ENCODE data around the gene SLCO2A1. TPM values are rescaled to one million over a fixed set of nuclear protein-coding genes. Genes with fewer than 3 reads are reported as not detected.

Gene SLCO2A1
- polyA plus RNA-seq, 4 donors = 1.6 to 36.7 (median 4.9) TPM

DNA sequence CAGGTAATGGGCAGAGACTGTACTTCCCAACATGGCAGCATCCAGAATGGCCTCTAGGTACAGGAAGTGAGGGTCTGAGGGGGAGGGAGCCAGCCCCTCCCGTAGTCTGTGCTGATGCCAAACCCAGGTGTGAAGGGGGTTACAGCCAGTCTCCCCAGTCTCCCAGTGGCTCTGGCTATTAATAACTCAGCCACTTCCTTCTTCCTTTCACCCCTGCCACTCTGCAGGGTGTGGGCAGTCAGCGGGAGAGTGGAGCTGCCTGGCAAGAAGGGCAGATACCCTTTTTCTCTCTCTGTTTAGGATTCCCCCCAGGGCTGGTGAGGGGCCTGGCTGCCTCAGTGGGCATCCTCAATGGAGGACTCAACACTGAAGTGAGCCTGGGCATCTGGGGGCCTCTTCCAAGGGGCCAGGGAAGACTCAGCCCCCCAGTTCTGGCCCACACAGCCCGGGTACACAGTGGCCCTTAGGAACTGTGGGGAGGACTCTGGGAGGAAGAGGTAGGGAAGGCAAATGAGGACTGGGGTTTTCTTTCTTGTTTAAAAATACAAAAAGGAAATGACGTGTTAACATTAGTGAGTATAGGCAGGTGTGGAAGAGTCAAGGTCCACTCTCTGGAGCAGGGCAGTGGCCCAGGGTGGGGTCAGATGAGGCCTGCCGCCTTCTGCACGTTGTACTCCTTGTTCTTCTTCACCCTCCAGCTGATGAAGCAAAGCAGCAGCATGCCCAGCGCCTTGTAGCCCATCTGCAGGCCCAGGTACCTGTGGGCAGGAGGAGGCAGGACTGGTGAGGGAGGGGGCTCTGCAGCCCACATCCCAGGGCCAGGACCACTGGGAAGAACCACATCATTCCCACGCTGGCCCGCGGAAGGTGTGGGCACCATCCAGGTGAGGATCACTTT lies 95.4 kb downstream of the SLCO2A1 start:
- H3K36me3 ChIP-seq (ENCODE audit: control insufficient read depth in 3 of 3, insufficient read depth in 2 of 3, low read depth in 1 of 3, low read length in 3 of 3) = peaks cover 0 to 2% (median 0%) of the 10 kb centered on the region in 3 donors
- peaks cover 5 to 17% (median 10%) of the 10 kb centered on the region in 3 donors for H3K4me1 ChIP-seq (ENCODE audit: control insufficient read depth in 3 of 3, insufficient read depth in 2 of 3, low read depth in 1 of 3, low read length in 2 of 3)
- no peaks in the 10 kb centered on the region for H3K9me3 ChIP-seq (ENCODE audit: control insufficient read depth in 2 of 2, insufficient read depth in 1 of 2, low read depth in 1 of 2, low read length in 1 of 2)
- FAIRE-seq = no peak
- no peak overlapping the region for H3K4me3 ChIP-seq (ENCODE audit: low read depth in 1 of 3, low read length in 3 of 3)
- H3K27me3 ChIP-seq (ENCODE audit: control insufficient read depth in 3 of 3, insufficient read depth in 3 of 3, low read length in 3 of 3) = no peaks in the 10 kb centered on the region
- DNase-seq = peak; percentile 76 to 93
- H3K27ac ChIP-seq (ENCODE audit: low read depth in 1 of 3, low read length in 2 of 3) = peak overlapping the region; percentile 60 to 92 (median 89)
- WGBS, 3 donors = 38 to 62% (median 49%) methylated on average over 10 of the region's 10 CpGs

DNA sequence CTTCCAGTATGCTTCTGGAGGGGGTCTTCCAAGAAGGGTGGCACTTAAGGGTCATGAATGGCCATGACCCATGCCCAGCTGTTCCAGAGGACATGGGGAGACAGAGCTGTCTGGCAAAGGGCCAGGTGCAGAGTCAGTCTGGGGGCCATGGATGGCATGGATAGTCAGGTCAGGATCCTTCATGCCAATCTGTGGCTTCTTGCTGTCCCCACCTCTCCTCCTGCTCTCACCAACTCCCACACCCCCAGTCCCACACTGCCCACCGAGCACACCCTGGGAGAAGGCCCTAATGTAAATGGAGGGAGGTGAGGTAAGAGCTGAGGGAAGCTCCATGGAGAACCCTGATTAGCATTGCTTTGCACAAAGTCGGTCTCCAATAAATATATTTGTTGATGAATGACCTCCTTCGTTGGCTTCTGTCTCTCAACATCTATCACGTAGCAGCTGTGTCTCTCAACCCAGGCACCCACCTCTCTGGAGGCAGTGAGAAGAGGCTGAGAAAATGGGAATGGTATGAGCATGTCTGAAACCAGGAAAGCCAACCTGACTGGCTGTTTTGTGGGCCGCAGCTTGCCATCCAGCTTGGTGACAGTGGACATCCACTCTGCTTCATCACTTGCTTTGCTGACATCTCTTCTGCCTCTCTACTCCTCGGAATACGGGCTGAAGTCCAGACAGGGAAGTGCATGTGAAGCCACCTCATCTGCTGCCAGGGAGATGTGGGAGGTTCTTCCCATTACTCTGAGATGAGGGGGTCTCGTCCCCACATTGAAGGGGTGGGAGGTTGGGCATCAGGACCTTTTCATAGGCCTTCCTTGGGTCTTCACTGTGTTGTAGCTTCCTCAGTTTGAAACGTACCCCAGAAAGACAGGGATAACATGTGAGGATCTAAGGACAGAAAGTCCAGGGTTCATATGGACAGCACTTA lies 96.4 kb downstream of the SLCO2A1 start:
- peaks cover 5 to 18% (median 10%) of the 10 kb centered on the region in 3 donors for H3K4me1 ChIP-seq (ENCODE audit: control insufficient read depth in 3 of 3, insufficient read depth in 2 of 3, low read depth in 1 of 3, low read length in 2 of 3)
- H3K36me3 ChIP-seq (ENCODE audit: control insufficient read depth in 3 of 3, insufficient read depth in 2 of 3, low read depth in 1 of 3, low read length in 3 of 3) = peaks cover 0 to 2% (median 0%) of the 10 kb centered on the region in 3 donors
- no peak for DNase-seq
- no peak for FAIRE-seq
- 87 to 91% (median 88%) methylated on average over 9 of the region's 9 CpGs for WGBS, 3 donors
- peaks cover 0 to 4% (median 0%) of the 10 kb centered on the region in 3 donors for H3K27me3 ChIP-seq (ENCODE audit: control insufficient read depth in 3 of 3, insufficient read depth in 3 of 3, low read length in 3 of 3)
- H3K4me3 ChIP-seq (ENCODE audit: low read depth in 1 of 3, low read length in 3 of 3) = no peak overlapping the region
- H3K9me3 ChIP-seq (ENCODE audit: control insufficient read depth in 2 of 2, insufficient read depth in 1 of 2, low read depth in 1 of 2, low read length in 1 of 2) = no peaks in the 10 kb centered on the region
- peak overlapping the region in 2 of 3 donors; percentile 89 to 92 for H3K27ac ChIP-seq (ENCODE audit: low read depth in 1 of 3, low read length in 2 of 3)

DNA sequence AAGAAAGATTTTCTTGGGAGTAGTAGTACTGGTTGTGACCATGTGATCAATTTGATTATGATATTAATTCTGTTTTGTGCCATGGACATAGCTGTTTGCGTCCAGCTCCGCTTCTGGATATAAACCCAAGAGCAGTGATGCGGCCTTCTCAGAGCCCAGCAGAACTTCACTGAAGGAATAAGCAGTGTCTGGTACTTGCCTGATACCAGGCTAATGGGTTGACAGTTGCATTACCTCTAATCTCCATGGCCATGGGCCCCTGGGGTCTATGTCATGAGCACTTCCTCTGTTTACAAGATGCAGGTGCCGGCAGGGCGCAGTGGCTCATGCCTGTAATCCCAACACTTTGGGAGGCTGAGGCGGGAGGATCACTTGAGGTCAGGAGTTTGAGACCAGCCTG lies 97.7 kb downstream of the SLCO2A1 start:
- WGBS, 3 donors = 92 to 99% (median 93%) methylated on average over 6 of the region's 6 CpGs

DNA sequence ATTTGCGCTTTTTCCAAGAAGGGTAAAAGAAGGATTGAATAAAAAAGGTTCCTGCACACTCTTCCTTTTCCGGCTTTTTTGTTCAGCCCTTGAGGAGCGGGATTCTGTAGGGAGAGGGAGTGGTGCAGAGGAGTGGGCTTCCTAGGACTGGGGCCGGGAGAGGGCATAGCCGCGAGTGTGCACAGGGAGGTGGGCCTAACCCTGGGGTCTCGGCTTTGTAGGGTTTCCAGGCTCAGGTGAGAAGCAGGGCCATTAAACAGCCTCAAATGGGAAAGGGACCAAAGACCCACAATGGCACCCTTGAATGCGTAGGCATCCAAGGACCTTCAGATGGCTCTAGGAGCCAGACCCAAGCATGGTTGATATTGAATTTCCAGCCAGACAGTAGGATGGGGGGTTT lies 98.6 kb downstream of the SLCO2A1 start:
- no peaks in the 10 kb centered on the region for H3K36me3 ChIP-seq (ENCODE audit: control insufficient read depth in 3 of 3, insufficient read depth in 2 of 3, low read depth in 1 of 3, low read length in 3 of 3)
- H3K4me1 ChIP-seq (ENCODE audit: control insufficient read depth in 3 of 3, insufficient read depth in 2 of 3, low read depth in 1 of 3, low read length in 2 of 3) = peaks cover 5 to 25% (median 8%) of the 10 kb centered on the region in 3 donors
- FAIRE-seq (no peak), DNase-seq (no peak)
- H3K27ac ChIP-seq (ENCODE audit: low read depth in 1 of 3, low read length in 2 of 3) = no peak overlapping the region
- peaks cover 0 to 10% (median 0%) of the 10 kb centered on the region in 3 donors for H3K27me3 ChIP-seq (ENCODE audit: control insufficient read depth in 3 of 3, insufficient read depth in 3 of 3, low read length in 3 of 3)
- no peaks in the 10 kb centered on the region for H3K9me3 ChIP-seq (ENCODE audit: control insufficient read depth in 2 of 2, insufficient read depth in 1 of 2, low read depth in 1 of 2, low read length in 1 of 2)
- 90 to 95% (median 91%) methylated on average over 8 of the region's 8 CpGs for WGBS, 3 donors
- no peak overlapping the region for H3K4me3 ChIP-seq (ENCODE audit: low read depth in 1 of 3, low read length in 3 of 3)

More for the DNA sequence above, 97.7 kb downstream of the SLCO2A1 start:
- H3K9me3 ChIP-seq (ENCODE audit: control insufficient read depth in 2 of 2, insufficient read depth in 1 of 2, low read depth in 1 of 2, low read length in 1 of 2) = no peaks in the 10 kb centered on the region
- FAIRE-seq (no peak), DNase-seq (no peak)
- H3K27me3 ChIP-seq (ENCODE audit: control insufficient read depth in 3 of 3, insufficient read depth in 3 of 3, low read length in 3 of 3) = peaks cover 0 to 5% (median 0%) of the 10 kb centered on the region in 3 donors
- no peak overlapping the region for H3K27ac ChIP-seq (ENCODE audit: low read depth in 1 of 3, low read length in 2 of 3)
- no peak overlapping the region for H3K4me3 ChIP-seq (ENCODE audit: low read depth in 1 of 3, low read length in 3 of 3)
- H3K4me1 ChIP-seq (ENCODE audit: control insufficient read depth in 3 of 3, insufficient read depth in 2 of 3, low read depth in 1 of 3, low read length in 2 of 3) = peaks cover 5 to 25% (median 10%) of the 10 kb centered on the region in 3 donors
- no peaks in the 10 kb centered on the region for H3K36me3 ChIP-seq (ENCODE audit: control insufficient read depth in 3 of 3, insufficient read depth in 2 of 3, low read depth in 1 of 3, low read length in 3 of 3)

DNA sequence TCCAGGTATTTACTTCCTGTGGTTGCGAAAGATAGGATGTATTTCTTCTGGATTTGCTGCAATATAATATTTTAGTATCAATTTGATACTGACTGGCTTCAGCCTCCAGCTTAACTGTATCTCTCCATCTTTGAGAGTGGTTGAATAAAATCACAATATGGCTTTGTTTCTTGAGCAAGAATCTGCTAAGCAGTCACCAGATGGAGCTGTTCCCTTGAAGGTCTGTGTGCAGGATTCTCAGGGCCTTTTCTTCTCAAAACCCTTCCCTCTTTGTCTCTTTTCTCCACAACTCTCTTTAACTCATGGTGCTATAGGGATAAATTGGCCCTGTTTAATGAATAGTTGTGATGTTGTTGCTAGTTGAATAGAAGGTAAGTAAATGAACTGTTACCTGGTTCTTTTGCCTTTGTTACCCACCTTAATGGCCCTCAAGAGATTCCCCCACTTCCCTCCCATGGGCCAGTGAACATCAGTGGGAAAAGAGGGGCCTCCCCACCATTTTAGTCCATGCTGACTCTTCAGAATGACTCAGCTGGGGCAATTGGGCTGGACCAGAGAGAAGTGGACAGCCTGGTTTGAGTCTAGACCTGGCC lies 99.3 kb downstream of the SLCO2A1 start:
- peak; percentile 72 to 78 for DNase-seq
- Histone ChIP-seq H3K36me3 (ENCODE audit: control insufficient read depth in 3 of 3, insufficient read depth in 2 of 3, low read depth in 1 of 3, low read length in 3 of 3) (no peaks in the 10 kb centered on the region), H3K9me3 (ENCODE audit: control insufficient read depth in 2 of 2, insufficient read depth in 1 of 2, low read depth in 1 of 2, low read length in 1 of 2) (no peaks in the 10 kb centered on the region), H3K4me1 (ENCODE audit: control insufficient read depth in 3 of 3, insufficient read depth in 2 of 3, low read depth in 1 of 3, low read length in 2 of 3) (peaks cover 5 to 25% (median 6%) of the 10 kb centered on the region in 3 donors), H3K27ac (ENCODE audit: low read depth in 1 of 3, low read length in 2 of 3) (no peak overlapping the region), H3K4me3 (ENCODE audit: low read depth in 1 of 3, low read length in 3 of 3) (no peak overlapping the region), H3K27me3 (ENCODE audit: control insufficient read depth in 3 of 3, insufficient read depth in 3 of 3, low read length in 3 of 3) (peaks cover 0 to 11% (median 0%) of the 10 kb centered on the region in 3 donors)
- WGBS, 3 donors = 48 to 89% (median 65%) methylated on average over 1 of the region's 1 CpG
- FAIRE-seq = no peak

DNA sequence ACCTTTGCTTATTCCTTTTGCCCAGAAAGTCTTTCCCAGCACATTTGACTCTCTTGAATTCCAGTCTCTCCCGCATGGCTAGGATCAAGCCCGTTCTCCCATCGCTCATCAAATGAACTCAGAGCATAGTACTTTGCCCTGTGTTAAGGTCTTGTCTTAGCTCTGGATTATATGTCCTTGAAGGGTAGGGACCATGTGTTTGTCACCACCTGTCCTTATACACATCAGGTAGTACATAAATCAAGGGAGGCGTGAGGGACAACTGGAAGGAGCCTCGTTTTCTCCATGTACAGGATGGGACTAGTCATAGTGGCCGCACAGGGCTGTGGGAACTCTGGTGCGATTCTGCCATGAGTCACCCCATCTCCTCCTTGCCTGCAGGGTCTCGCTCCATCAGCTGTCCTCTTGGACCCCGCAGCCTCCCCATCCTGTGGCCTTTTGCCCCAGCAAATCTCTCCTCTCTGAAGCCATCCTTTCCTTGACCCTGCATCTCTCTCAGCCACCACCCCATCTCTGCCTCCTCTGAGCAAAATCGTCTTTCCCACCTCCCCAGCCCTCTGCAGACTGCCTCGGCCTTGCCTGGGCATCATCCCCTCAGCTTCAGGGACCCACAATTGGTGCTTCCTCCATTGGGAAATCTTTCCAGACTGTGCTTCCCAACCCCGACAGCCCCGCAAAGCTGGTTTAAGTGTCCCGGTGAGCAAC lies 100.7 kb downstream of the SLCO2A1 start:
- FAIRE-seq (no peak), DNase-seq (no peak)

DNA sequence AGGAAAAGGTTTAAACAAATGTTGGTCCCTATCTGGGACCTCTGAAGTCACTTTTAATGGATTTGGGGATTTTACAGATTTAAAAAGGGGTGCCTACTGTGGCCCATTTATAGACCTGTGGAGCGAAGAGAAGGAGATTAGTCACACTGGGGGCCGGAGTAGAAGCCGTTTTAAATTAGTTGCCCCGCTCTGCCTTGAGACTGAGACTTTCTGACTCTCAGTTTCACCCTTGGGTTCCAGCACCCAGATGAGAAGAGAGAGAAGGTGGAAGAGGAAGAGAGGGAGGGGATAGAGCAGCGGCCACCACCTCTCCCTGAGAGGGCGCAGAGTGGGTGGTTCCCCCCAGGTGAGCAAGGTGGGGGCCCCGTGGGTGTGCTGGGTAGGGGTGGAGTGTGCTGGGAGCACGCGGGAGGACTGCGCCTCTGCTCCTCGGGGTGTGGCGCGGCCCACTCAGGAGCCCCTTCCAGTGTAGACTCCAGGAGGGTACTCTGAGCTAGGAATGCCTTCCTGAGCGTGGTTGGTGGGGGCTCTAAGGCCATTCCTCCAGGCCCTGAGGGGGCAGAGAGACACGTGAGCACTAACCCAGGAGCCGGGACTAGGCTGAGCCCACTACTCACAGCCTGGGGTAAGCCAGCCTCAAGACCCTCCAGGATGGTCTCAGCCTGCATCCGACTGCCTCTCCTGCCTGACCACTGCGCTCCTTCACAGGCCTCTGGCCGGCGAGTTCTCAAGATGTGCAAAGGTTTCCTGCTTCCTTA lies 101.4 kb downstream of the SLCO2A1 start:
- FAIRE-seq = no peak
- DNase-seq = no peak
- WGBS, 3 donors = 68 to 79% (median 71%) methylated on average over 14 to 20 of the region's 20 CpGs
- Histone ChIP-seq H3K27me3 (ENCODE audit: control insufficient read depth in 3 of 3, insufficient read depth in 3 of 3, low read length in 3 of 3) (peaks cover 0 to 11% (median 0%) of the 10 kb centered on the region in 3 donors), H3K36me3 (ENCODE audit: control insufficient read depth in 3 of 3, insufficient read depth in 2 of 3, low read depth in 1 of 3, low read length in 3 of 3) (no peaks in the 10 kb centered on the region), H3K4me1 (ENCODE audit: control insufficient read depth in 3 of 3, insufficient read depth in 2 of 3, low read depth in 1 of 3, low read length in 2 of 3) (peaks cover 0 to 8% (median 2%) of the 10 kb centered on the region in 3 donors), H3K4me3 (ENCODE audit: low read depth in 1 of 3, low read length in 3 of 3) (no peak overlapping the region), H3K27ac (ENCODE audit: low read depth in 1 of 3, low read length in 2 of 3) (no peak overlapping the region), H3K9me3 (ENCODE audit: control insufficient read depth in 2 of 2, insufficient read depth in 1 of 2, low read depth in 1 of 2, low read length in 1 of 2) (no peaks in the 10 kb centered on the region)

More for the DNA sequence above, 100.7 kb downstream of the SLCO2A1 start:
- Histone ChIP-seq H3K4me3 (ENCODE audit: low read depth in 1 of 3, low read length in 3 of 3) (no peak overlapping the region), H3K36me3 (ENCODE audit: control insufficient read depth in 3 of 3, insufficient read depth in 2 of 3, low read depth in 1 of 3, low read length in 3 of 3) (no peaks in the 10 kb centered on the region), H3K9me3 (ENCODE audit: control insufficient read depth in 2 of 2, insufficient read depth in 1 of 2, low read depth in 1 of 2, low read length in 1 of 2) (no peaks in the 10 kb centered on the region), H3K4me1 (ENCODE audit: control insufficient read depth in 3 of 3, insufficient read depth in 2 of 3, low read depth in 1 of 3, low read length in 2 of 3) (peaks cover 0 to 11% (median 2%) of the 10 kb centered on the region in 3 donors), H3K27me3 (ENCODE audit: control insufficient read depth in 3 of 3, insufficient read depth in 3 of 3, low read length in 3 of 3) (peaks cover 0 to 11% (median 0%) of the 10 kb centered on the region in 3 donors), H3K27ac (ENCODE audit: low read depth in 1 of 3, low read length in 2 of 3) (no peak overlapping the region)
- 79 to 92% (median 85%) methylated on average over 14 of the region's 14 CpGs for WGBS, 3 donors
